Measurements from ENCODE around the gene ADAM12. TPM values are rescaled to one million over a fixed set of nuclear protein-coding genes. Genes with fewer than 3 reads are reported as not detected.

ADAM12 gene
- total RNA-seq, 2 donors from 2014 or later: under 0.01 to 0.52 TPM

DNA sequence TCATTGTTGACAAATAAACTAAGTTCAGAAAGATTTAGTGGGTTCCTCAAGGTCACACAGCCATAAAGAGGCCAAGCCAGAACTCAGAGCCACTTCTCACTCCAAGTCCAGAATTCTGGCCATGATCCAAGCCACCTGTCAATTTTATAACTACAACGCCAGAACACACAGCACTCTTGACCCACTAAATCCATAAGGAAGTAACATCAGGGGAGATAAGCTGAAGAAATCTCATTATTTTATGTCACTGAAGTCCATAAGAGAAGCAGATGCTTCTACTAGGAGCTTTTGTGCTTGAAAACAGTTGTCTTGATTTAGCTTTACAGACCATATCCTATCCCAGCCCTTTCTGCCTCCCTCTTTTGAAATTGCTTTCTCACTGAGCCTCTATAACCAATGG is 15.9 kb downstream of the ADAM12 start:
- intact Hi-C loops (cut with DNase I): no loop called here
- TF ChIP-seq POLR2A (IDR thresholded peaks at IDR 0.05) (no peak), CTCF (IDR thresholded peaks at IDR 0.05) (no peak)
- Histone ChIP-seq H3K27me3 (no peaks in the 10 kb centered on the region), H3K4me1 (no peaks in the 10 kb centered on the region), H3K9me3 (no peaks in the 10 kb centered on the region), H3K36me3 (replicated peaks in 1 of 2; ENCODE audit: insufficient read depth in 1 of 2, low read depth in 2 of 2) (no peaks in the 10 kb centered on the region), H3K4me3 (no peak overlapping the region), H3K27ac (no peak overlapping the region)
- no peak for ATAC-seq
- 0 to 14% methylated on average over 1 of the region's 1 CpG for WGBS, 2 donors
- no peak for DNase-seq

- WGBS, 2 donors: 23 to 42% methylated on average over 3 to 4 of the region's 4 CpGs
- no peaks in the 10 kb centered on the region for H3K9me3 ChIP-seq
- intact Hi-C loops (cut with DNase I): no loop called here
- DNase-seq (no peak), ATAC-seq (no peak)
- H3K27ac ChIP-seq: no peak overlapping the region
- H3K36me3 ChIP-seq (replicated peaks in 1 of 2; ENCODE audit: insufficient read depth in 1 of 2, low read depth in 2 of 2): no peaks in the 10 kb centered on the region
- TF ChIP-seq CTCF (IDR thresholded peaks at IDR 0.05): no peak
- TF ChIP-seq POLR2A (IDR thresholded peaks at IDR 0.05): no peak
- H3K27me3 ChIP-seq: no peaks in the 10 kb centered on the region
- no peaks in the 10 kb centered on the region for H3K4me1 ChIP-seq
- no peak overlapping the region for H3K4me3 ChIP-seq
These were observed 19.1 kb downstream of the ADAM12 start for GRCh38 chr10:126369125-126369710.

DNA sequence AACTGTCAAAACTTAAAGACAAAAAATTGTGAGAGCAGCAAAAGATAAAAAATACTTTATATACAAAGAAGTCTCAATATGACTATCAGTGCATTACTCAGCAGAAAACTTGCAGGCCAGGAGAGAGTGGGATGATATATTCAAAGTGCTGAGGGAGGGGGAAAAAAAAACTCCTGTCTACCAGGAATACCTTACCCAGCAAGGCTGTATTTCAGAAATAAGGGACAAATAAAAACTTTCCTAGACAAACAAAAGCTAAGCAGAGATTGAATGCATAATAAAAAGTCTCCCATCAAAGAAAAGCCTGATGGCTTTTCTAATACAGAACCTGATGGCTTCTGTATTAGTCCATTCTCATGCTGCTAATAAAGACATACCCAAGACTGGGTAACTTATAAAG is 31.1 kb downstream of the ADAM12 start:
- no peak overlapping the region for H3K4me3 ChIP-seq
- H3K4me1 ChIP-seq: no peaks in the 10 kb centered on the region
- no peak overlapping the region for H3K27ac ChIP-seq
- DNase-seq (no peak), ATAC-seq (no peak)
- TF ChIP-seq POLR2A (IDR thresholded peaks at IDR 0.05): no peak
- TF ChIP-seq CTCF (IDR thresholded peaks at IDR 0.05): no peak
- H3K27me3 ChIP-seq: no peaks in the 10 kb centered on the region
- H3K36me3 ChIP-seq (replicated peaks in 1 of 2; ENCODE audit: insufficient read depth in 1 of 2, low read depth in 2 of 2): no peaks in the 10 kb centered on the region
- H3K9me3 ChIP-seq: peaks cover 0 to 16% (median 0%) of the 10 kb centered on the region in 3 donors
- intact Hi-C loops (cut with DNase I): no loop called here

DNA sequence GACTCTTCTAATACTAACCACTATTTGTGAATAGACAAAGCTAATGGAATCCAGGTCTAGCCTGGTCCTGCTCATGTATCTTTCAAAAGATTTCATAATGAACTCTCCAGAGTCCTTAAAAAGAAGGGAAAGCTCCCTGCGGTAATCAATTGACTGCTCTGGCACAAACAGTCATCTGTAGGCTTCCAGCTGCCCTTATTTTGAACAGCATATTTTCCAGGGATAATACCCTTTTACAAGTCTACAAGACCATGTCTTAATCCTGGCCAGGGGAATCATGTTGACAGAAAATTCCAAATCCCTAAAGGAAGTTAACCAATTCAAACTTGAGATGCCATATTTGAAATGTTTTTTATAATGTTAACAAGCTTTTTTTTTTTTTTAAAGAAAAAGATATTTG is 34.6 kb downstream of the ADAM12 start:
- DNase-seq (no peak), ATAC-seq (no peak)
- H3K27me3 ChIP-seq: no peaks in the 10 kb centered on the region
- H3K4me1 ChIP-seq: no peaks in the 10 kb centered on the region
- intact Hi-C loops (cut with DNase I): no loop called here
- WGBS, 2 donors: 79 to 80% methylated on average over 1 of the region's 1 CpG
- H3K27ac ChIP-seq: no peak overlapping the region
- no peak overlapping the region for H3K4me3 ChIP-seq
- TF ChIP-seq CTCF (IDR thresholded peaks at IDR 0.05): no peak
- no peak for TF ChIP-seq POLR2A (IDR thresholded peaks at IDR 0.05)
- no peaks in the 10 kb centered on the region for H3K36me3 ChIP-seq (replicated peaks in 1 of 2; ENCODE audit: insufficient read depth in 1 of 2, low read depth in 2 of 2)
- peaks cover 0 to 16% (median 0%) of the 10 kb centered on the region in 3 donors for H3K9me3 ChIP-seq

GRCh38 chr10:126352453-126352852 is 35.8 kb downstream of the ADAM12 start:
- H3K4me3 ChIP-seq: no peak overlapping the region
- H3K36me3 ChIP-seq (replicated peaks in 1 of 2; ENCODE audit: insufficient read depth in 1 of 2, low read depth in 2 of 2): no peaks in the 10 kb centered on the region
- H3K4me1 ChIP-seq: no peaks in the 10 kb centered on the region
- no peak overlapping the region for H3K27ac ChIP-seq
- intact Hi-C loops (cut with DNase I): no loop called here
- 68 to 69% methylated on average over 4 of the region's 4 CpGs for WGBS, 2 donors
- peaks cover 0 to 7% (median 0%) of the 10 kb centered on the region in 3 donors for H3K9me3 ChIP-seq
- no peak for ATAC-seq
- no peak for TF ChIP-seq POLR2A (IDR thresholded peaks at IDR 0.05)
- TF ChIP-seq CTCF (IDR thresholded peaks at IDR 0.05): no peak
- H3K27me3 ChIP-seq: no peaks in the 10 kb centered on the region
- DNase-seq: no peak
